HuH-7.5 (cell line): Measurements from ENCODE around the gene TLE5.
"Not testable (repeated sequence)": the region's sequence is repeated elsewhere in the genome, so short reads cannot be mapped to it uniquely, and the experiment has no call there.

Experiments used
- DNase-seq: peaks from one replicate; pipeline ENCODE4 v3.0.0; 2011; ENCODE audit warnings: low spot score

TLE5 gene

DNA sequence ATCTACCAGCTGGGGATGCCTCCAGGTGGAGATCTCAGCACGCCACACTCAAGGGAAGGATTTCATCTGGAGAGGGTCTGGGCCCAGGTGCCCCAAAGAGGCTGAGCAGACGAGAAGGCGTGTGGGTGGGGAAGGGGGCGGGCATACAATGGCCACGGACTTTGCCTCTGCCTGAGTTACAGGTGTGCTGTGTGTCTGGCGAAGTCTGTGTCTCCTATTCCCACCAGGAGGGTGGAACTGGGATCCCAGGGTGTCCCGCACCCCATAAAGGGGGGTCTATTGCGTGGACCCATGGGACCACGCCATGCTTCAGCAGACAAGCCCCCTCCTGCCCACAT is 36.8 kb downstream of the TLE5 start:
- DNase-seq = no peak

DNA sequence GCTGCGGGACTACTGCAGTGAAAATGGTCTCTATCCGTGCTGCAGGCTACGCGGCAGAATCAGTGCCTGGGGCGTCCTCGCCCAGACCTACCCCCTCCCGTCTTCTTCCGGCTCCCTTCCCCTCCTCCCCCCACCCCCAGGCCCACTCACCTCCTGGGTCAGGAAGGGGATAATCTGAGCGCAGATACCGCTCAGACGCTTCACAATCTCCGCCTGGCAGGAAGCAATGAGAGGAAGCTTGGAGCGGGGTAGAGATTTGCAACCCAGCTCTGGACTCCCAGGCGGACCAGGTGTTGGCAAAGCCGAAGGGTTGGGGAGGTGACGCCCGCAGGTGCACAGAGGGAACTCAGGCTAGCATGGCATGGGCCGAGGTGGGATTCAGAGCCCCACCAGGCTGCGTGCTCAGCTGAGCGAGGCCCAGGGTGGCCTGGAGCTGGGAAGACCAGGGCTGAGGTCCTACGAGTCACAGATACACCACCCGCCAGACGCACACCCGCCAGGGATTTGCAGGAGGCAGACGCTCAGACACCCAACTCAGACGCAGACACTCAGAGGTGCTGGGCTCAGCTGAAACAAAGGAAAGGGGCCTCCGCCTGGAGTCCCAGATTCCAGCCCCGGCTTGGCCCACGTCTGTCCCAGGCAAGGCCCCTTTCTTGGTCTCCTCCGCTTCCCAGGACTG is 37.3 kb downstream of the TLE5 start:
- DNase-seq = no peak

DNA sequence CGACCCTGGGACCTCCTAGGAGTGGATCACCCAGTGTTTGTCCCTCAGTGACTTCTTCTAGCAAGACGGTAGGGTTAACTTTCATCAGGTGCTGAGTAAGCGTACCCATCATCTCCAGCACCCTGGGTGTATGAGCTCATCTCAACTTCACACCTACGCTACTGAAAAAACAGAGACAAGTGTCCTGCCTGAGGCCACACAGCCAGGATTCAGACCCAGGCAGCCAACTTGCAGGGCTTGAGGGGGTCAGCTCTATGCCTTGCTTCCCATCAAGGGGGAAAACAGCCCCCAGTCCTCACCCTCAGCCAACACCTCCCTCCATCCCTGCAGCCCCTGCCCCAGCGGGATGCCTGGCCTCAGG is 37.8 kb downstream of the TLE5 start:
- no peak for DNase-seq

DNA sequence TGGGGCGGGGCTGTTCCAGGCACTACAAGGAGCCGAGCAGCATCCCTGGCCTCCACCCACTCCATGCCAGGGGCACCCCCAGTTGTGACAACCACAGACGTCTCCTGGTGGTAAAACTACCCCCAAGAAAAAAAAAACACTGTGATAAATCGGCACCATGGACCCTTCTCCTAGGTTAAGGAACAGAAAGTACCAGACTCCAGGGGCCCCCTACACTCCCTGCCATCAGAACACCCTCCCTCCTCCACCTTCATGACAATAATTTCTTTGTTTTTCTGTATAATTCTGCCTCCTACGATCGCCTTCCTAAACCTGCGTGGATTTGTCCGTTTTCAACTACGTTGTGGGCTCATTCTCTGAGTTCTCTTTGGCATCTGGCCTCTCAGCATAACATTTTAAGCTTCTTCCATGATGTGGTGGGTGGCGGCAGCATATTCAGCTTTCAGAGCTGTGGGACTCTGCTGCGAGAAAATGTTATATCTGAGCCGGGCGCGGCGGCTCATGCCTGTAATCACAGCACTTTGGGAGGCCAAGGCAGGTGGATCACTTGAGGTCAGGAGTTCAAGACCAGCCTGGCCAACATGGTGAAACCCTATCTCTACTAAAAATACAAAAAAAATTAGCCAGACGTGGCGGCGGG is 41.9 kb downstream of the TLE5 start:
- no peak for DNase-seq

DNA sequence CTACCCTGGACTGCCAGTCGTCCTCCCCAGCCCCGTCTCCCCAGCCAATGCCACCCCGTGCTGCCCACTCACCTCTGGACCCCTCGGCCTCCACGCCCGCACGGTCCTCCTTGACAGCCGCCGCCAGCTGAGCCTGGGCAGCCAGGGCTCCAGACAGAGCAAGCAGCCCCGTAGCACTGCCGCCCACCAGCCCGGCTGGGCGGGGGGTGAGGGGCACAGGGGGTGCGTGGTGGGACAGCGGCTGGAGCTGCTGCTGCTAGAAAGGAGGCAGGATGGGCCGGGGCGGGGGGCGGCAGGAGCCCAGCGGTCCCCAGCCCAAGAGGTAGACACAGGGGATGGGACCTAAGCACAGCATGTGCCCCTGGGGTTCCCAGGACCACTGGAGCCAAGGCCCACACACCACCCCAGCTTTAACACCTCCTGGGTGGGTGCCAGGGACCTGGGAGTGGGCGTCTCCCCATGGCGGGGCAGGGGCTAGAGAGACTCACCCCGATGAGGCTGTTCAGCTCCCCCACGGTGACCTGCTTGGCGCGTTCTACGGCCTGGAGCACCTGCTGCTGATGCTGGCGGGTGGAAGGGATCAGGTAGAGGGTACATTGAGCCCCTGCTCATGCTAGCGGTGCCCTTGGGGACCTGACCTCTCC is 43.0 kb downstream of the TLE5 start:
- DNase-seq = no peak

DNA sequence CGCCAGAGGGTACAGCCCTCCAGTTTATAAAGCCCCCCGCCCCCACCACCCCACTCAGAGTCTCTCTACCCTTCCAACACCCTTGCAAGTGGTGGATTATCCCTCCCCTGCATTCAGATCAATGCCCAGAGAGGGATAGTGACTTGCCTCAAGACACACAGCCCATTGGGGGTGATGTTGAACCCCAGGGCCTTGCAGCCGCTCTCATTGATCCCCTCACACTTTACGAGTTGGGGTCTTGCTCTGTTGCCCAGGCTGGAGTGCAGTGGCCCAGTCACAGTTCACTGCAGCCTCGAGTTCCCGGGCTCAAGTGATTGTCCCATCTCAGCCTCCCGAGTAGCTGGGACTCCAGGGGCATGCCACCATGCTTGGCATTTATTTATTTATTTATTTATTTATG is 44.4 kb downstream of the TLE5 start:
- no peak for DNase-seq

DNA sequence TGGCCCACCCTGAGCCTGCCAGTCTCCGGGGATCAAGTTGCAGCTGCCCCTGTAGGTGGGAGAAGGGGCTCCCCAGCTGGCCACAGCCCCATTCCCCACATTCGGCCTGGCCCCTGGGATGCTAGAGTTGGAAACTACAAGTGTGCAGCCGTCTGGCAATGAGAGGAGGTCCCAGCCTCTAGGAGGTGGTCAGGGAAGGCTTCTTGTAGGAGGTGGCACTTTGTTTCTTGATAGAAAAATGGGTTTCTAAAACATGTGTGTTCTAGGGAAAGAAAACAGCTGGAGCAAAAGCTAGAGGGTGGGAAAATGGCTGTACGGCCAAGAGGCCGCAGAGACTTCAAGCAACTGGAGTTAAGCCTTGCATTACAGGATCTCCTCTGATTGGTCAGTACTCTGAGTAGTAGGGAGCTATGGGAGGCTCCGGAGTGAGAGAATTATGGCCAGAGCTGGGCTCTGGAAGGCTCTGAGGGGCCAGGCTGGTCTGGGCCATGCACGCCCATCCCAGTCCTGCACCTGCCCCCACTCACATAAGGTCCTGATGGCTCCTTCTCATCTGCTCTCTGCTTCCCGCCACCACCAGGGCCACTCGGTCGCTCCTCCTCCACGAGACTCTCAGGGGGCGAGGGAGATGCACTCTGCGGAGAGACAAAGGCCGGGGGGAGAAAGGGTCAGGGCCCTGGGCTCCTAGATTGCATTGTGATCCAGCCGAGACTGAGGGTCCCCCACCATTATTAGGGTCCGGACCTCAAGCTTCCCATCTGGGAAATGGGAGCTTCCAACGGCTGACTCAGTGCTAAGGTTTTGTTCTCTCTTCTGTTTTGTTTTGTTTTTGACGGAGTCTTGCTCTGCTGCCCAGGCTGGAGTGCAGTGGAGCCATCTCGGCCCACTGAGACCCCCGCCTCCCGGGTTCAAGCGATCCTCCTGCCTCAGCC is 46.9 kb downstream of the TLE5 start:
- DNase-seq = no peak

DNA sequence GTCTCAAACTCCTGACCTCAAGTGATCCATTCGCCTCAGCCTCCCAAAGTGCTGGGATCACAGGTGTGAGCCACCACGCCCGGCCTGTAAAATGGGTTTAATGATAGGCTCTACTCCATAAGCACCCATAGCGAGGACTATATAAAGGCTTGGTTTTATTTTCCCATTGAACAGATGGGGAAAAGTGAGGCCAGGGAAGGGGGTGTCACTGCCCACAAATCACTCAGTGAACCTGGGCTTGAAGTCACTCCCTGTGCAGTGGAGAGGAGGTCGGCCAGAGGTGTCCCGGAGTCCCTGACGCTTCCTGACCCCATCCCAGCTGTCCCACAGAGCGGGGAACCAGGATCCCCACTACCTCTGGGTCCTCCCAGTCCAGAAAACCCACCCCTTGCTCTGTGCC is 48.2 kb downstream of the TLE5 start:
- no peak for DNase-seq

DNA sequence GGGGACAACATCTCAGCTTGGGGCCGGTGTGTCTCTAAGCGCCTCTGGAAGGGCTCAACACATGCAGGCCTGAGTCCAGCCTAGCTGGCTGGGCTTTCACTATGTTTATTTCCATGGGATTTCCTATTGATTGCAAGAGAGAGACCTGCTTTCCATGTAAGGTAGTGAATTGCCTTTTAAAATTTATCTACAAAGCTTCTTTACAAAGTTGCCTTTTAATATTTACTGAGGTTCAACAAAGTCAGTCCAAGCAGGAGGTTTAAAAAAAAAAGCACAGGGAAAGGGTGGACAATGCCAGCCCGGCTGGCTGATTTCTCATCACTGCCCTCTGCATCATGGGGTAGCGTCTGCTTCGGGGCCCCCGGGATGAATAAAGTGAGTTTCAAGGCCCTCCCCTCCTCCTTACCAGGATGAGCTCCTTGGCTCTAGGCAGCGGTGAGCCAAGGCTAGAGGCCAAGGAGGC is 49.0 kb downstream of the TLE5 start:
- DNase-seq = no peak

DNA sequence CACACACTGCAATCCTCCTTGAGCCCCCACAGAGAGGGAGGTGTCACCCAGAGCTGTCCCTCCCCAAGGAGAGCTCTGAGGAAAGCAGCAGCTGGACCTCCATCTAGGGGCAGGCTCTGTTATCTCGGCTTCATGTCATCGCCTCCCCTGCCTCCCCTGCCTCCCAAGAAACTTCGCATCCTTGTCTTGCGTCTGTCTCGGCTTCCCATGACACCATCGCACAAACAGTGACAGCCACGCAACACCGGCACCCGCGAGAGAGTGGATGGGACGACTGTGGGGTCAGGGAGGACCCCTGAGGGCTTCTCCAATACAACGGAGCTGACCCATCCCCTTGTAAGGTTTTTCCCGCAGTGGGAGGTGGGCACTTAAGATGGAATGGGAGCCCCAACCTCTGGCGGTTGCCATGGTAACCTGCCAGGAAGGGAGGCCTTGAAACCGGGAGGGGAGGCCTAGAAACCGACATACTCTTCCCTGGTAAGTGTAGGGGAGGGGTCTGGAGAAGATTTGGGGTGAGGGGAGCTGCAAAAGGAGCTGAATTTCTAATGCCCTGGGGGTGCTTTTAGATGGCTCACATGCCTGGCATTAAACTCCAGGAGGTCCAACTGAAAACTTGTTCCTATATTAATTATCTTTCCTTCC is 49.6 kb downstream of the TLE5 start:
- no peak for DNase-seq

DNA sequence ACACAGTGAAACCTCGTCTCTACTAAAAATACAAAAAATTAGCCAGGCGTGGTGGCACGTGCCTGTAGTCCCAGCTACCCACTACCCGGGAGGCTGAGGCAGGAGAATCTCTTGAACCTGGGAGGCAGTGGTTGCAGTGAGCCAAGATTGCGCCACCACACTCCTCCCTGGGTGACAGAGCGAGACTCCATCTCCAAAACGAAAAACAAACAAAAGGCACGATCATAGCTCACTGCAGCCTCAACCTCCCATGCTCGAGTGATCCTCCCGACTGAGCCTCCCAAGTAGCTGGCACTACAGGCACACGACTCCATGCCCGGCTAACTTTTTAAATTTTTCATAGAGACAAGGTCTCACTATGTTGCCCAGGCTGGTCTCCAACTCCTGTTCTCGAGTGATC is 50.2 kb downstream of the TLE5 start:
- DNase-seq = not testable (repeated sequence)

DNA sequence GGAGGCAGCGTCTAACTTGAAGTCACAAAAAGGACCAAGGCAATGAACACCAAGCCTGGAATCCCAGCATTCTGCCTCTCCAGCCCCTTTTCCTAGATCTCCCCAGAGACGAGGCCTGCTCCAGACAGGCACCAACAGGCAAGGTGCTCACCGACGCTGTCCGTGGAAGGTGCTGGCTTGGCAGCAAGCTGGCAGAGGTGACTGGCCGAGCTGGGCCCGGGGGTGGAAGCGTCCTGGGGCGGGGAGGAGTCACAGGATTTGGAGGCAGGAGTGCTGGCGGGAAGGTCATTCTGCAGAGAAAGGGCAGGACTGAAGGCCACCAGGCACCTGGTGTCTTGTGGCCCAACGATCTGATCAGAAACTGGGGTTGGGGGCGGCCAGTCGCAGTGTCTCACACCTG is 51.4 kb downstream of the TLE5 start:
- no peak for DNase-seq

DNA sequence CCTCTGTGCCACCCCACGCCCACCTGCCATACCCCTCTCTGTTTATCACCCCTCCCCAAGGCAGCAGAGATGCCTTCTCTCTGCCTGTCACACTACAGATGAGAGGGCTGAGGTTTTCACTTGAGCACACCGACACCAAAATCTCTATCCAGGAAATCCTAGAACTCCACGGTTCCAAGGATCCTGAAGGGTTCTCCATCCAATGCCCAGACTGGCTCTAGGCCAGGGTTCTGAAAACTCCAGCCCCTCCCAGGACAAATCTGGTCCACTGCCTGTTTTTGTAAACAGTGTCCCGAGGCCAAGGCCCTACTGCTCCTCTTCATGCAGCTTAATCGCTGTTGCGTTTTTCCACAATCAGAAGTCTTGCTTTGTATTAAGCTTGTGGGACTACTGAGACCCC is 53.3 kb downstream of the TLE5 start:
- DNase-seq = no peak

DNA sequence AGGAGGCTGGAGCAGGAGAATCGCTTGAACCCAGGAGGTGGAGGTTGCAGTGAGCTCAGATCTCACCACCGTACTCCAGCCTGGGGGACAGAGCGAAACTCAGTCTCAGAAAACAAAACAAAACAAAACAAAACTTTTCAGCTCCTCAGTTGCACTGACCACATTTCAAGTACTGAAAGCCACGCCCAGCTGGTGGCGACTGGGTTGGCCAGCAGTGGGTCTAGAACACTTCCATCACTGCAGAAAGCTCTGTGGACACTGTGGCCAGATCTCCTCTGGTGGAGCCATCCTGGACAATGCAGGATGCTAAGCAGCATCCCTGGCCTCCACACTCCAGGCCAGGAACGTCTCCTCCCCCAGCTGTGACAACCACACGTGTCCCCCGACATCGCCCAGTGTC is 54.3 kb downstream of the TLE5 start:
- DNase-seq = no peak

DNA sequence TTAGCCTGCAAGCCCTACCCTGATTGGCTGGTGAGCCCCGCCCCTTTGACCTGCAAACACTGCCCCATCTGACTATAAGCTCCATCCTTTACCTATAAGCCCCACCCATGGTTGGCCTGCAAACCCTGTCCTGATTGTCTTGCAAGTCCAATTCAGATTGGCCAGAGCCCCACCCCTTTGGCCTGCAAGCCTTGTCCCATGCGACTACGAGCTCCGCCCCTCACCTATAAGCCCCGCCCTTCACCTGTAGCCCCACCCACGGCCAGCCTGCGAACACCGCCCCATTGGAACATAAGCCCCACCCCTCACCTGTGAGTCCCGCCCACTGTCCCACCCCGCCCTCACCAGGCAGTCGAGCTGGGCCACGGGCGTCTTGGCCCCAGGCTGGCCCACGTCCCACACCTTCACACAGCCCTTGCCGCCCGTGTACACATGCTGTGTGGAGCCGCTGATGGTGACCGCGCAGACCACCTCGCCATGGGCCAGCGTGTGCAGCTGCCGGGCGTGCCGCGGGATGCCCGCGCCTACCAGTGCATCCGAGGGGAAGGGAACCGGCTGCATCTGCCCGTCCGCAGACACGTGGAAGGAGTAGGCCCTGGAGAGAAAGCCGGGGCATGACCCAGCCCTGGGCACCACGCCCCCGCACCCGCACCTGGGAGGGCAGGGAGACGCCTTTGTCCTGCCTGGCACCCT is 56.1 kb downstream of the TLE5 start:
- DNase-seq = no peak

DNA sequence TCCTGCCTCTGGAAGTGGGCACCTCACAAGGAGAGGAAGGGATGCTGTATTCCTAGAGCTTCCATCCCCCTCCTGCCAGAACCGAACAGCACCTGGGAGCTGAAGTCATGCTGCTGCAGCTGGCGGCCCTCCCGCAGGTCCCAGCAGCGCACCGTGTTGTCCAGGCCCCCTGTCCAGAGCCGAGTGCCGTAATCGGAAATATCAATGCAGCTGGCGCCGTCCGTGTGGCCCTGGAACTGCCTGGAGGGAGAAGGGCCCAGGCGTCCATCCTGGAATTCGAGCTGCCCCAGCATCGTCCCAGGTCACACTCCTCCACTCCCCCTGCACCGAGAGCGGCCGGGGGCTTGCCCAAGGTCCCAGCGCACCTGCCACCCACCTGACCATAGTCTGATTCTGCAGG is 57.0 kb downstream of the TLE5 start:
- no peak for DNase-seq

DNA sequence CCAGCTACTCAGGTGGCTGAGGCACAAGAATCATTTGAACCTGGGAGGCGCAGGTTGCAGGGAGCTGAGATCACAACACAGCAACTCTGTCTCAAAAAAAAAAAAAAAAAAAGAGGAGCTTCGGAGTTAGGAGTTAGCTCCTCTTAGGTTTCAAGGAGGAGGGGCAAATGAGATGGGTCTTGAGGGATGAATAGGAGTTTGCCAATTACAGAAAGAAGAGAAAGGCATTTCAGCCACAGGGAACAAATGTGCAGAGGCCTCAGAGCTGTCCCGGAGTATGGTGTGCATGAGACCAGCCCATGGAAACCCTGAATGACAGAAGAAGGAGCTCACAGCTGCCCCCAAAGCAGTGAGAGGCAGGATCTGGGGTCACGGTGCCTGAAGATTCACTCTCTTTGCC is 57.8 kb downstream of the TLE5 start:
- DNase-seq = no peak

DNA sequence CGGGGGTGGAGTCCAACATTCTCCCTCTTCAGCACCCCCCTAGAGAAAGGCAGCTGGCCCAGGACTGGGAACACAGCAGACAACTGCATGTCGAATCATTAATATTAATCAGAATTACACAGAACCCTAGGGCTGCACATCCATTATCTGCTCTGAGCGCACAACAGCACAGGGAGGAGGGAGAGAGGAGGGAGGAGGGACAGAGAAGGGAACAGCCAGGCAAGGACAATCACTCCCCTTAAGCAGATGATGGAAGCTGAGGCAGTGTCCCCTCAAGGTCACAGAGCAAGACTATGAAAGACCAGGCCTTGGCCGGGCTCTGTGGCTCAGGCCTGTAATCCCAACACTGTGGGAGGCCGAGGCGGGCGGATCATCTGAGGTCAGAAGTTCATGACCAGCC is 59.2 kb downstream of the TLE5 start:
- no peak for DNase-seq
